CD4-positive, alpha-beta T cell (primary cell): ENCODE measurements around the gene RBMS1. TPM values are rescaled to one million over a fixed set of nuclear protein-coding genes. Genes with fewer than 3 reads are reported as not detected.

ENCODE experiments used
- ATAC-seq: fragments of 200-7000 bp; cut with Tn5 transposase; one replicate; pipeline ENCODE4 v1.10.0; 2022; ENCODE audit warnings: mild to moderate bottlenecking; ENCODE audit not compliant: poor library complexity
- CTCF ChIA-PET: fragments of 350-600 bp; sonication (Branson Sonifier 250); formaldehyde crosslinking; loops from one replicate; lab custom pipeline; 2021; ENCODE audit warnings: antibody characterized with exemption, inconsistent platforms; lab: Charles Lee
- POLR2A ChIA-PET: fragments of 350-600 bp; sonication (Branson Sonifier 250); formaldehyde crosslinking; loops from one replicate; lab custom pipeline; 2021; ENCODE audit warnings: antibody characterized with exemption, inconsistent platforms; lab: Charles Lee
- DNase-seq, 14 experiments: peaks; one replicate each; pipeline ENCODE4 v3.0.0-alpha.2; 2013 to 2020; ENCODE audit warnings: mixed read lengths in 2 of 14
- H3K27ac ChIP-seq, 2 donors: one replicate each; pipeline versions ENCODE4 v1.5.1 to v1.7.0; 2013; ENCODE audit warnings: low read length in 2 of 2, low read depth in 1 of 2, mild to moderate bottlenecking in 1 of 2
- H3K27me3 ChIP-seq, 2 experiments: 1 replicate in 1 of 2; 2 replicates in 1 of 2; pipeline versions ENCODE4 v1.6.1 to v1.7.0; 2013; ENCODE audit warnings: low read length in 2 of 2, control low read depth in 1 of 2, mild to moderate bottlenecking in 1 of 2, moderate library complexity in 1 of 2; ENCODE audit not compliant: insufficient read depth in 2 of 2, control insufficient read depth in 1 of 2
- H3K36me3 ChIP-seq: one replicate; pipeline ENCODE4 v1.6.1; 2013; ENCODE audit warnings: low read length, control low read depth; ENCODE audit not compliant: insufficient read depth
- H3K4me1 ChIP-seq: one replicate; pipeline ENCODE4 v1.6.1; 2013; ENCODE audit warnings: low read length, control low read depth; ENCODE audit not compliant: insufficient read depth
- H3K4me3 ChIP-seq: one replicate; pipeline ENCODE4 v1.5.1; 2013; ENCODE audit warnings: mild to moderate bottlenecking, low read length, moderate library complexity
- H3K9me3 ChIP-seq, 2 experiments: 1 replicate in 1 of 2; 2 replicates in 1 of 2; pipeline versions ENCODE4 v1.6.1 to v1.7.0; 2013; ENCODE audit warnings: low read length in 2 of 2, mild to moderate bottlenecking in 2 of 2, control low read depth in 1 of 2, moderate library complexity in 1 of 2; ENCODE audit not compliant: control insufficient read depth in 1 of 2, insufficient read depth in 1 of 2
- H3K27ac Mint-ChIP-seq: one replicate; pipeline ENCODE4 v1.8.0; 2020; ENCODE audit warnings: mixed read lengths
- H3K27me3 Mint-ChIP-seq: one replicate; pipeline ENCODE4 v1.8.0; 2021; ENCODE audit warnings: mixed read lengths
- H3K36me3 Mint-ChIP-seq: one replicate; pipeline ENCODE4 v1.8.0; 2021; ENCODE audit warnings: low read depth, mixed read lengths
- H3K4me1 Mint-ChIP-seq: one replicate; pipeline ENCODE4 v1.8.0; 2021; ENCODE audit warnings: low read depth, mixed read lengths
- H3K4me3 Mint-ChIP-seq: one replicate; pipeline ENCODE4 v1.8.0; 2020; ENCODE audit warnings: mild to moderate bottlenecking, mixed read lengths
- H3K9me3 Mint-ChIP-seq: one replicate; pipeline ENCODE4 v1.8.0; 2020; ENCODE audit warnings: mixed read lengths
- CTCF ChIP-seq: fragments of 200-600 bp; IDR thresholded peaks from one replicate; pipeline ENCODE4 v1.8.0; 2022; ENCODE audit warnings: antibody characterized with exemption, mild to moderate bottlenecking
- intact Hi-C, 2 experiments: fragments of 100-400 bp; cut with DNase I in 1 of 2; cut with micrococcal nuclease in 1 of 2; formaldehyde crosslinking; loops; one replicate each; pipeline versions ENCODE4 v1.15.1 to v1.9.0; 2023 to 2025; cut with DNase I, micrococcal nuclease
- total RNA-seq, 174 experiments: library from RNA in 2 of 174; stranded (reverse) in 2 of 174; gene quantifications; one replicate each; pipeline ENCODE4 v1.2.3 and lab custom pipeline; 2021 to 2026

RBMS1 gene
- total RNA-seq, 2 experiments from 2014 or later: 88.6 to 90.3 TPM

GRCh38 chr2:160309585-160309984 lies 184.0 kb downstream of the RBMS1 start:
- H3K27me3 ChIP-seq: no peaks in the 10 kb centered on the region
- intact Hi-C loops: no loop called here
- H3K36me3 Mint-ChIP-seq: peaks cover 68% of the 10 kb centered on the region
- H3K9me3 ChIP-seq: no peaks in the 10 kb centered on the region
- no peak for TF ChIP-seq CTCF
- no peak overlapping the region for H3K4me3 Mint-ChIP-seq
- CTCF ChIA-PET: no interaction called here
- no peak for DNase-seq
- H3K27me3 Mint-ChIP-seq: no peaks in the 10 kb centered on the region
- H3K4me3 ChIP-seq: no peak overlapping the region
- peaks cover 50% of the 10 kb centered on the region for H3K36me3 ChIP-seq
- no peaks in the 10 kb centered on the region for H3K4me1 ChIP-seq
- H3K27ac Mint-ChIP-seq: peak overlapping the region; percentile 28
- ATAC-seq: no peak
- H3K4me1 Mint-ChIP-seq: peaks cover 33% of the 10 kb centered on the region
- POLR2A ChIA-PET: interaction anchor here (1.1 kb wide), 1 partner anchor 13 kb away, joined by 3 read pairs; no protein-coding TSS in a partner anchor
- no peak overlapping the region for H3K27ac ChIP-seq
- no peaks in the 10 kb centered on the region for H3K9me3 Mint-ChIP-seq

- Mint-ChIP-seq H3K4me1 (peaks cover 31% of the 10 kb centered on the region), H3K36me3 (peaks cover 71% of the 10 kb centered on the region), H3K27ac (peak overlapping the region; percentile 28), H3K27me3 (no peaks in the 10 kb centered on the region), H3K4me3 (no peak overlapping the region), H3K9me3 (no peaks in the 10 kb centered on the region)
- peaks cover 55% of the 10 kb centered on the region for H3K36me3 ChIP-seq
- DNase-seq (no peak), ATAC-seq (no peak)
- H3K27me3 ChIP-seq: no peaks in the 10 kb centered on the region
- H3K4me3 ChIP-seq: no peak overlapping the region
- no peaks in the 10 kb centered on the region for H3K4me1 ChIP-seq
- intact Hi-C loops: no loop called here
- CTCF ChIA-PET: no interaction called here
- no peaks in the 10 kb centered on the region for H3K9me3 ChIP-seq
- POLR2A ChIA-PET: interaction anchor here (1.1 kb wide), 1 partner anchor 14 kb away, joined by 3 read pairs; no protein-coding TSS in a partner anchor
- no peak for TF ChIP-seq CTCF
- no peak overlapping the region for H3K27ac ChIP-seq
These were observed 184.7 kb downstream of the RBMS1 start for GRCh38 chr2:160308915-160309314.

DNA sequence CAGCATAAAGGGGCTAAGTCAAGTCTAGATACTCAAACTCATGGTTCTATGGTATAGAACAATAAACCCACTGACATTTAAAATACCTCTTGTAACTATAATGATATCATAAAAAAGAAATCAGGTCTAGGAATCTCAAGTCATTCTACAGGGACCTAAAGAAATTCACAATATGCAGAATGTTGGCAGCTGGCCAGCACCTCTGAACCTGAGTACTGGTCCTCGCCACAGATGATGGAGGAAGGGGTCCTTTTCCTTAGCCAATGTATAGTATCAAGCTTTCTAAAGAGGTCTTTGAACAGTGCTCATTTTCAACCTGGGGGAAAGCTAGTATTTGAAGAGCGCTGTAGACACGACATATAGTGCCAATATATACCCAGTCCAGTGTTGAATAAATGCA lies 185.1 kb downstream of the RBMS1 start:
- Histone ChIP-seq H3K36me3 (peaks cover 59% of the 10 kb centered on the region), H3K4me3 (no peak overlapping the region), H3K4me1 (no peaks in the 10 kb centered on the region), H3K27ac (no peak overlapping the region), H3K9me3 (no peaks in the 10 kb centered on the region), H3K27me3 (no peaks in the 10 kb centered on the region)
- intact Hi-C loops: no loop called here
- Mint-ChIP-seq H3K9me3 (no peaks in the 10 kb centered on the region), H3K36me3 (peaks cover 75% of the 10 kb centered on the region), H3K4me3 (no peak overlapping the region), H3K27me3 (no peaks in the 10 kb centered on the region), H3K27ac (no peak overlapping the region), H3K4me1 (peaks cover 36% of the 10 kb centered on the region)
- DNase-seq (no peak), ATAC-seq (no peak)
- ChIA-PET POLR2A (interaction anchor here (1.1 kb wide), 1 partner anchor 14 kb away, joined by 3 read pairs; no protein-coding TSS in a partner anchor), CTCF (no interaction called here)
- TF ChIP-seq CTCF: no peak
